Measurements from ENCODE around the gene CLCN1.
A peak's percentile ranks its signal among the peaks of the same experiment; 100 is the strongest.

CLCN1 gene

DNA sequence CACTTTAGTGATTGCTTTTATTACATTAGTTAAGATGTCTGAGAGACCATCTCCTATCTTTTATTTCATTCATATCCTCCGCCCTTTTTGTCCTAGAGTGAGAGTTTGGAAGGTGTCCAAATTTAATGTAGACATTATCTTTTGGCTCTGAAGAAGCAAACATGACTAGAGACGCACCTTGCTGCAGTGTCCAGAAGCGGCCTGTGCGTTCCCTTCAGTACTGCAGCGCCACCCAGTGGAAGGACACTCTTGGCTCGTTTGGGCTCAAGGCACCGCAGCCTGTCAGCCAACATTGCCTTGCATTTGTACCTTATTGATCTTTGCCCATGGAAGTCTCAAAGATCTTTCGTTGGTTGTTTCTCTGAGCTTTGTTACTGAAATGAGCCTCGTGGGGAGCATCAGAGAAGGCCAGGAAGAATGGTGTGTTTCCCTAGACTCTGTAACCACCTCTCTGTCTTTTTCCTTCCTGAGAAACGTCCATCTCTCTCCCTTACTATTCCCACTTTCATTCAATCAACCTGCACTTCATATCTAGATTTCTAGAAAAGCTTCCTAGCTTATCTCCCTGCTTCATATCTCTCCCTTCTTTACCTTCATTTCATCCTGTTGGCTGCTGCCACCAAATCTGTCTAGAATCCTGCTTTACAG lies 10.4 kb upstream of the CLCN1 start:
- no peak for DNase-seq (ENCODE audit: extremely low read depth, low read depth)
- TF ChIP-seq, protein P1, sequence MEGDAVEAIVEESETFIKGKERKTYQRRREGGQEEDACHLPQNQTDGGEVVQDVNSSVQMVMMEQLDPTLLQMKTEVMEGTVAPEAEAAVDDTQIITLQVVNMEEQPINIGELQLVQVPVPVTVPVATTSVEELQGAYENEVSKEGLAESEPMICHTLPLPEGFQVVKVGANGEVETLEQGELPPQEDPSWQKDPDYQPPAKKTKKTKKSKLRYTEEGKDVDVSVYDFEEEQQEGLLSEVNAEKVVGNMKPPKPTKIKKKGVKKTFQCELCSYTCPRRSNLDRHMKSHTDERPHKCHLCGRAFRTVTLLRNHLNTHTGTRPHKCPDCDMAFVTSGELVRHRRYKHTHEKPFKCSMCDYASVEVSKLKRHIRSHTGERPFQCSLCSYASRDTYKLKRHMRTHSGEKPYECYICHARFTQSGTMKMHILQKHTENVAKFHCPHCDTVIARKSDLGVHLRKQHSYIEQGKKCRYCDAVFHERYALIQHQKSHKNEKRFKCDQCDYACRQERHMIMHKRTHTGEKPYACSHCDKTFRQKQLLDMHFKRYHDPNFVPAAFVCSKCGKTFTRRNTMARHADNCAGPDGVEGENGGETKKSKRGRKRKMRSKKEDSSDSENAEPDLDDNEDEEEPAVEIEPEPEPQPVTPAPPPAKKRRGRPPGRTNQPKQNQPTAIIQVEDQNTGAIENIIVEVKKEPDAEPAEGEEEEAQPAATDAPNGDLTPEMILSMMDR (IDR thresholded peaks at IDR 0.05; ENCODE audit: low read depth, low read length): peak; percentile 60

DNA sequence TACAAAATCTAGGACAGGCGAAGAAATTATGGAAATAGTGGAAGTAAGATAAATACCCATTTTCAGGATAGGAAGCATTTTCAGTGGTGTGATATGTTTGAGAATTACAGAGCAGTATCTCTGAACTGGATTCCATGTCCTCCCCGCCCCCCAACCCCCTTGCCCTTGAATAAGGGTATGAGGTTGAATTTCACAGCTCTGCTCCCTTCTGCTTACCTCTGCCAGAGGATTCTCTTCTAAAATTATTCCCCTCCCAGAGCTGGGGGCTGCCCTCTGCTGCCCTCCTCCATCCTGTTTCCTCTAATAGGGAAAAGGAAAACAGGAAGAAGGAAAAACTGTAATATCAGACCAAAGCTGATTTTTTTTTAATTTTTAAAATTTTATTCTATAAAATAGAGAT lies 7.3 kb upstream of the CLCN1 start:
- TF ChIP-seq, protein P1 (IDR thresholded peaks at IDR 0.05; ENCODE audit: low read depth, low read length): no peak
- no peak for DNase-seq (ENCODE audit: extremely low read depth, low read depth)

DNA sequence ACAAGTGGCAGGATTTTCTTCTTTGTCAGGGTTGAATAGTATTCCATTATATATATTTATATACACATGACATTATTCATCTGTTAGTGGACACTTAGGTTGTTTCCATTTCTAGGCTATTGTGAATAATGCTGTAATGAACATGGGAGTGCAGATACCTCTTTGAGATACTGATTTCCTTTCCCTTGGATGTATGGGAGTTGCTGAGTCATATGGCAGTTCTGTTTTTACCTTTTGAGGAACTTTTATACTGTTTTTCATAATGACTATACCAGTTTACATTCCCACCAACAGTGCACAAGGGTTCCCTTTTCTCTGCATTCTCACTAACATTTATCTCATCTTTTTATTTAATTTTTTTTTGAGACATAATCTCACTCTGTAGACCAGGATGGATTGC lies 1.8 kb upstream of the CLCN1 start:
- DNase-seq (ENCODE audit: extremely low read depth, low read depth): no peak
- TF ChIP-seq, protein P1 (IDR thresholded peaks at IDR 0.05; ENCODE audit: low read depth, low read length): no peak

DNA sequence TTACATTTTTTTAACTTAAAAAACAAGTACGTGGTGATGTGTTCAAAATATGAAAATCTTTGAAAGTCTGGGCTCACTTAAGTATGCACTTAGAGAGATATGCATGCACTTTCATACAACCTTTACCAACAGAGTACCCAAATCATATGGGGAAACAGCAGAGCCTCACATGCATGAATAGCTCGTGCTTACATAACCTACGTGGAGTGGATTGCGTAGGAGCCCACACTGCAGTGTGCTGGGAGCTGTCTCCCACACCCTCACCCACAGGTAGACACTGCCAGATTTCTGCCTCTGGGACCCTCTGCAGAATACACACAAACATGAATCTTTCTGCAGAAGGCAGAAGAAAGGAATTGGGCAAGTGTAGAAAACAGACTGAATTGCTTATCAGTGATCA lies 581 bp downstream of the CLCN1 start:
- DNase-seq (ENCODE audit: extremely low read depth, low read depth): no peak
- TF ChIP-seq, protein P1 (IDR thresholded peaks at IDR 0.05; ENCODE audit: low read depth, low read length): no peak

DNA sequence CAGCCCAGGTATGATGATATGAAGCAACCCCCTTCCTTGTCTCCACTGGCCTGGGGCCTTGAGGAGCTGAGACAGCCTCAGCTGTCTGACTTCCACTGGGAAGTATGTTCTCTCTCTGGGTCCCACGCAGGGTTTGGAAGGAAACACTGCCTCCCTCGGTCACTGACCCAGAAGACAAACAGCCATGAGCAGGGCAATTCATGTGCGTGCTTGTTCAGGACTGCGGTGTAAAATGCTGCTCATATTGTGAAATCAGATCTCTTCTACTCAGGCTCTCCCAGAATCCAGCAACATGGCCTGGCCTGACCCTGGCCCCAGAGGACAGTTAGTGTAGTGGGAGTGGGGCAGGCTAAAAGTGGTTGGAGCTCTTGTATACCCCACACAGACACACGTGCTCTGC lies 2.8 kb downstream of the CLCN1 start:
- DNase-seq (ENCODE audit: extremely low read depth, low read depth): peak; percentile 67
- TF ChIP-seq, protein P1 (IDR thresholded peaks at IDR 0.05; ENCODE audit: low read depth, low read length): peak; percentile 12

DNA sequence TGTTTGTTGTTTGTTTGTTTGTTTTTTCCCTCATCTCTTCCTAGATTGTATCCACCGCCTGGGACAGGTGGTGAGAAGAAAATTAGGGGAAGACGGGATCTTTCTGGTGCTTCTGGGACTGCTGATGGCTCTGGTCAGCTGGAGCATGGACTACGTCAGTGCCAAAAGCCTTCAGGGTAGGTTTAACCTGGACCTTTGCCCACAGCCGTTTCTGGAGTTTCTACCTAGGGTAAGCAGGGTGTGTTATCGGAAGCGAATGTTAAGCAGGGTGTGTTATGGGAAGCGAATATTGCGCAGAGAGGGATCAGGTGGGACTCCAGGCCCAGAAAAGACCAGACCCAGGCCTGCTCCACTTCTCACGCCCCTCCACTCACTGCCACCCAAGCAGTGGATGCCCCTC lies 4.7 kb downstream of the CLCN1 start:
- TF ChIP-seq, protein P1 (IDR thresholded peaks at IDR 0.05; ENCODE audit: low read depth, low read length): no peak
- DNase-seq (ENCODE audit: extremely low read depth, low read depth): no peak

DNA sequence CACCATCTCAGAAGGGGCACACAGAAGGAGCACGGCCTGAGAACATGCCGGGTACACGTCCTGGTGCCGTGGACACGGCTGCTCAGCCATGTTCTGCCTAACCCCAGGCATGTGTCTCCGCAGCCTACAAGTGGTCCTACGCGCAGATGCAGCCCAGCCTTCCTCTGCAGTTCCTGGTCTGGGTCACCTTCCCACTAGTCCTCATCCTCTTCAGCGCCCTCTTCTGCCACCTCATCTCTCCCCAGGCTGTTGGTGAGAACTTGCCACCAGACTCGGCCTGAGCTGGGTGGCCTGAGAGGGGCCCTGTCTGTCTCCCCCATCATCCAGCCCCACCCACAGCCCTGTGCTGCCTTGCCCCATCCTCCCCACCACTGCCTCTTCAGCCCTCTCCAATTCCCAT lies 5.3 kb downstream of the CLCN1 start:
- TF ChIP-seq, protein P1 (IDR thresholded peaks at IDR 0.05; ENCODE audit: low read depth, low read length): no peak
- no peak for DNase-seq (ENCODE audit: extremely low read depth, low read depth)
